ENCODE results near the gene ASIC5.
A peak's percentile ranks its signal among the peaks of the same experiment; 100 is the strongest.

Gene ASIC5

DNA sequence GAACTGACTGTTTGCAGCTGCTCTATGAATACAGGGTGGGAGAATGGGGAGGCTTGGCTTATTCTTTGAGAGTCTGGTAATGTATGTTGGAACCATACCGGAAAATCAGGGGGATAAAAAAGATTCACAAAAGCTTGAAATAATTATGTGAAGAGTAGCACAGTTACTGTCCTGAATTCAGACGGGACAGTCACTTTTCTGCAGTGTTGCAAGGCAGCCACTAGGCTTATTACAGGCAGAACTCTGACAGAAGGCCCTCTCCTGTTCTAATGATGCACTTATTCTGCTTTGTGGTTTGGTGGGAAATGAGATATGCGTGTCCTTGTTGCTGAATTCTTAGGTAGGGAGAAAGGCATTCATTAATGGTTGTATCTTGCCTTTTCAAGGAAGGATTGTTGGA is 70.1 kb downstream of the ASIC5 start:
- Histone ChIP-seq H3K4me2 (no peak overlapping the region), H3K9me3 (replicated peaks in 1 of 11) (no peaks in the 10 kb centered on the region), H3K27ac (no peak overlapping the region), H3K4me1 (no peaks in the 10 kb centered on the region), H3K36me3 (no peaks in the 10 kb centered on the region), H4K20me1 (no peaks in the 10 kb centered on the region), H3K4me3 (no peak overlapping the region), H3K27me3 (no peaks in the 10 kb centered on the region), H3K9ac (no peak overlapping the region)
- no peak for TF ChIP-seq Cebpa-rat (IDR thresholded peaks at IDR 0.05)

- Histone ChIP-seq H3K36me3 (no peaks in the 10 kb centered on the region), H3K4me2 (no peak overlapping the region), H3K27me3 (no peaks in the 10 kb centered on the region), H3K4me1 (peaks cover 0 to under 1% (median 0%) of the 10 kb centered on the region in 10 experiments; a peak in 2 of 20 replicates), H3K9ac (no peak overlapping the region), H3K4me3 (no peak overlapping the region), H3K9me3 (replicated peaks in 1 of 11) (no peaks in the 10 kb centered on the region), H4K20me1 (no peaks in the 10 kb centered on the region), H3K27ac (no peak overlapping the region)
- TF ChIP-seq Cebpa-rat (IDR thresholded peaks at IDR 0.05): no peak
These were observed 71.4 kb downstream of the ASIC5 start for GRCh38 chr4:155794589-155795236.

GRCh38 chr4:155789982-155790381 is 76.1 kb downstream of the ASIC5 start:
- H3K9me3 ChIP-seq (replicated peaks in 1 of 11): no peaks in the 10 kb centered on the region
- TF ChIP-seq Cebpa-rat (IDR thresholded peaks at IDR 0.05): no peak
- no peak overlapping the region for H3K4me3 ChIP-seq
- H3K9ac ChIP-seq: no peak overlapping the region
- peak overlapping the region in 1 of 11 experiments; percentile 49; a peak in 2 of 22 replicates for H3K4me2 ChIP-seq
- H3K36me3 ChIP-seq: no peaks in the 10 kb centered on the region
- H3K4me1 ChIP-seq: peaks cover 0 to 7% (median 4%) of the 10 kb centered on the region in 10 experiments; a peak in 5 of 20 replicates
- H3K27ac ChIP-seq: no peak overlapping the region
- H3K27me3 ChIP-seq: no peaks in the 10 kb centered on the region
- H4K20me1 ChIP-seq: no peaks in the 10 kb centered on the region

- Histone ChIP-seq H3K4me3 (no peak overlapping the region), H3K4me2 (peak overlapping the region; percentile 2 to 54 (median 33); a peak in 15 of 22 replicates), H3K9me3 (replicated peaks in 1 of 11) (no peaks in the 10 kb centered on the region), H3K27me3 (no peaks in the 10 kb centered on the region), H4K20me1 (no peaks in the 10 kb centered on the region), H3K9ac (no peak overlapping the region; a peak in 1 of 22 replicates), H3K4me1 (peaks cover 0 to 7% (median 4%) of the 10 kb centered on the region in 10 experiments; a peak in 5 of 20 replicates), H3K27ac (no peak overlapping the region), H3K36me3 (no peaks in the 10 kb centered on the region)
- 0 out of 22 replicates have a peak, but pooled peaks of 1 of the 11 experiments have one; percentile 16 for TF ChIP-seq Cebpa-rat (IDR thresholded peaks at IDR 0.05)
These were observed 76.7 kb downstream of the ASIC5 start for GRCh38 chr4:155789391-155789790.

- TF ChIP-seq Cebpa-rat (IDR thresholded peaks at IDR 0.05): no peak
- Histone ChIP-seq H3K4me2 (no peak overlapping the region), H3K9me3 (replicated peaks in 1 of 11) (no peaks in the 10 kb centered on the region), H4K20me1 (no peaks in the 10 kb centered on the region), H3K27ac (no peak overlapping the region), H3K4me3 (no peak overlapping the region), H3K36me3 (no peaks in the 10 kb centered on the region), H3K4me1 (peaks cover 0 to 9% (median 5%) of the 10 kb centered on the region in 10 experiments; a peak in 7 of 20 replicates), H3K9ac (no peak overlapping the region), H3K27me3 (no peaks in the 10 kb centered on the region)
These were observed 78.9 kb downstream of the ASIC5 start for GRCh38 chr4:155787113-155787710.

DNA sequence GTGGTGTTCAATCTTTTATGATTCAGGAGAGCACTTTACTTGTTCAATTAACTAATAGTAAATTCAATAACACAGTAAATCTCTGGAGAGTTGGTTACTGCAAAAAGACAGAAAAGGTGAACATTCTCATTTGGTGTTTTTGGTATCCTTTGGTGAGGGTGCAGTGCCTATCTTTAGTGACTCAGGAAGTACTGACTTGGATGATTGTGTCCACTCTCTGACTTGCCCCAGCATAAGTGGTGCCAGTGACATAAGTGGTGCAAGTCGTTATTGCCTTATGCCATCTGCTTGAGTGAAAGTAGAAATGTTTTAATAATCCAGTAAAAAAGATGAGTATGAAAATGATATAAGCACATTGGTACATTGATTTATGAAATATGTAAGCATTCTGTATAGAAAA is 80.2 kb downstream of the ASIC5 start:
- Histone ChIP-seq H3K9ac (no peak overlapping the region), H3K4me3 (no peak overlapping the region), H3K9me3 (replicated peaks in 1 of 11) (no peaks in the 10 kb centered on the region), H4K20me1 (no peaks in the 10 kb centered on the region), H3K27ac (no peak overlapping the region), H3K27me3 (no peaks in the 10 kb centered on the region), H3K4me2 (no peak overlapping the region), H3K4me1 (peaks cover 0 to 9% (median 5%) of the 10 kb centered on the region in 10 experiments; a peak in 7 of 20 replicates), H3K36me3 (no peaks in the 10 kb centered on the region)
- no peak for TF ChIP-seq Cebpa-rat (IDR thresholded peaks at IDR 0.05)

DNA sequence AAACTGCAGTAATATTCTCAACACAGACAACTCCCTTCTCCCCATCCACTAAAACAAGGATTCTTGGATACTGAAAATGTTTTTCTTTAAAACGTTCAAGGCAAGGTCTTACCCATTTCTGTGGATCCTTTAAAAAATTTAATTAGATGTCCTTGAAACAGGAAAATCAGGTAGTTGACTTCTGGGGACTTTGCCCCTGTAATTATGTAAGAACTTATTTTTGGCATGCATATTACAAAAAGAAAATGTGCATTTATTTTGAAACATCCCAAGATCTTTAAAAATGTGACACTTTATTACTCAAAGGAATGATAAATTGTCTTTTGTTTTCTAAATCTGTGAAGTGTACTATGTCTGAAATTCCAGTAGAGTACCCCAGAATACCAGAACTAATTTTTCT is 81.4 kb downstream of the ASIC5 start:
- no peak for TF ChIP-seq Cebpa-rat (IDR thresholded peaks at IDR 0.05)
- no peak overlapping the region for H3K4me3 ChIP-seq
- H4K20me1 ChIP-seq: no peaks in the 10 kb centered on the region
- no peak overlapping the region for H3K4me2 ChIP-seq
- H3K27me3 ChIP-seq: no peaks in the 10 kb centered on the region
- H3K9ac ChIP-seq: no peak overlapping the region
- no peaks in the 10 kb centered on the region for H3K36me3 ChIP-seq
- no peak overlapping the region for H3K27ac ChIP-seq
- peaks cover 0 to 8% (median 5%) of the 10 kb centered on the region in 10 experiments; a peak in 7 of 20 replicates for H3K4me1 ChIP-seq
- H3K9me3 ChIP-seq (replicated peaks in 1 of 11): no peaks in the 10 kb centered on the region

DNA sequence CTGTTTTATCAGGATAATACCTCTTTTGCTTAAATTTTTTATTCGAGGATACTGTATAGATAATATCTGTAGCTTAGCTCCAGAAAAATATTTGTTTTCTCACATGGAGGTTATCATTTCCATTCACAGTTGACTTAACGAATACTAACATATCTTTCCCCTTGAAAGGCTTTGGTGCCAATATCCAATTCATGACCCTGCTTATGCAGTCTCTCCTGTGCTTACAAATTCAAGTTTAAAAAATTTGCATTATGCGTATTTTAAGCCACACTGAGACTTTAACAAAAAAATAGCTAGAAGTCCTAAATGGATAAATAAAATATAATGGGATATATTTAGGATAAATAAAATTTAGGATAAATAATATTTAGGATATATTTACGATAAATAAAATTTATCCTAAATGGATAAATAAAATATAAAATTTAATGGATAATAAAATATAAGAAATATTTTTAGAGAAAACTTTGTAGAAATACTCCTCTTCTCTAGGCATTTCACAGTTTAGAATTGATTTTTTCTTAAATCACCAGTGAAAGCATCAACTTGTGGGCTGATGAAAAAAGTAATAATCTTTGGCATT is 84.7 kb downstream of the ASIC5 start:
- Histone ChIP-seq H3K4me3 (no peak overlapping the region), H3K36me3 (no peaks in the 10 kb centered on the region), H3K4me2 (no peak overlapping the region), H3K9me3 (replicated peaks in 1 of 11) (no peaks in the 10 kb centered on the region), H3K27me3 (no peaks in the 10 kb centered on the region), H4K20me1 (no peaks in the 10 kb centered on the region), H3K27ac (no peak overlapping the region), H3K9ac (no peak overlapping the region), H3K4me1 (peaks cover 0 to 5% (median 0%) of the 10 kb centered on the region in 10 experiments; a peak in 2 of 20 replicates)
- no peak for TF ChIP-seq Cebpa-rat (IDR thresholded peaks at IDR 0.05)

- H3K36me3 ChIP-seq: no peaks in the 10 kb centered on the region
- H4K20me1 ChIP-seq: no peaks in the 10 kb centered on the region
- H3K27ac ChIP-seq: no peak overlapping the region
- peaks cover 0 to 5% (median 0%) of the 10 kb centered on the region in 10 experiments; a peak in 2 of 20 replicates for H3K4me1 ChIP-seq
- H3K9ac ChIP-seq: no peak overlapping the region
- no peaks in the 10 kb centered on the region for H3K9me3 ChIP-seq (replicated peaks in 1 of 11)
- no peaks in the 10 kb centered on the region for H3K27me3 ChIP-seq
- no peak for TF ChIP-seq Cebpa-rat (IDR thresholded peaks at IDR 0.05)
- H3K4me2 ChIP-seq: no peak overlapping the region
- no peak overlapping the region for H3K4me3 ChIP-seq
These were observed 85.3 kb downstream of the ASIC5 start for GRCh38 chr4:155780775-155781174.
